Measurements from ENCODE around the gene CPNE7.
"Not testable (repeated sequence)": the region's sequence is repeated elsewhere in the genome, so short reads cannot be mapped to it uniquely, and the experiment has no call there.

Gene CPNE7

DNA sequence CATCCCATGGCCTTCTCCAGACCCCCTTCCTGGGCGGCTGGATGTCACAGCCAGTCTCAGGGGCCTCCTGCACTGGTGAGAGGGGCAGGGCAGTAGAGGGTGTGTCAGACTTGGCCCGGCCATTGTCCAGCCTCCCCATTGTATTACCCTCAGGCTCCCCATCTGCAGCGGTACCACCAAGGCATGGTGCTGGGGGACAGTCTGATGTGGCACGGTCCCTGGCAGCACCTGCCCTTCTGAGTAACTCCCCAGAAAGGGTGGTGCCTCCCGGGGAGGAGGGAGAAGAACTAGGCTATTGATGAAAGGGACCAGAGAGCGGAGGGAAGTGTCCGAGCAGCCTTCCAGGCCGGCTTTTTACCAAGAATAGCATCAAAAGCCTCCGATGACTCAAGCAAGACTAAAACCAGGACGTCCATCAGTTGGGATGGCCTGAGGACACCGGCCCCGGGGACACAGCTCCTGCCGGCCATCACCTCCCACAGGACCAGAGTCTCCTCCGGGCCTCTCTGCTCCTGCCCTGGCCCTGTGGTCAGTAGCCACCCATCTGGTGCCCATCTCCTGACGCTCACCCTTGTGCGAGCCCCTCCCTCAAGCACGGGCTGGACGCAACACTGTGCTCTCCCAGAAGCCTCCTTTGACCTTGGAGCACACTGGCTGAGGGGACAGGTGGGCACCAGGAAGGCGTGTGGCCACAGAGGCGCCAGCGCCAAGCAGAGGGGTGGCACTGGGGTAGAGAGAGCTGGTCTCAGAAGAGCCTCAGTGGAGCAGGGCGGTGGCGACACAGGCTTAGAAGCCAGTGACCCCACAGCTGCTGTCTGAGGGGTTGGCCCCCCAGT, 5.8 kb upstream of the CPNE7 start:
- no peak for DNase-seq

DNA sequence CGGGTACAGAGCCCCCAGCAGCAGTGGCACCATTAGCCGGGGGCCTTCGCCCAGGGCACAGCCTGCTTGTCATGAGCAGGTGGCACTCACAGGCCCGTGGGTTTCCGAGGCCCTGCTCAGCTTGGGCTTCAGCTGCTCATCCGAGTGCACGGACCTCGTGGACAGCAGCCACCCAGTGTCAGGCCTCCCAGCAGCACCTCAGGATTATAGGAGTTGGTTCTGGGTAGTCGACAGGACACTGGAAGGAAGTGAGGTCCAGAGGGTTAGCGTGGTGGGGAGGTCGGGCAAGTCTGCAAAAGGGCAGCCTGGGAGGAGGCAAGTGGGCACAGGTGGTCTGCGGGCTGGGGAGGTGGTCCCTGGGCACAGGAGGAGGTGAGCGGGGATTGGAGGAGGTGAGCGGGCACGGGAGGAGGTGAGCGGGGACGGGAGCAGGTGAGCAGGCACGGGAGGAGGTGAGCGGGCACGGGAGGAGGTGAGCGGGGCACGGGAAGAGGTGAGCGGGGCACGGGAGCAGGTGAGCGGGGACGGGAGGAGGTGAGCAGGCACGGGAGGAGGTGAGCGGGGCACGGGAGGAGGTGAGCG, 5.1 kb upstream of the CPNE7 start:
- DNase-seq: no peak

DNA sequence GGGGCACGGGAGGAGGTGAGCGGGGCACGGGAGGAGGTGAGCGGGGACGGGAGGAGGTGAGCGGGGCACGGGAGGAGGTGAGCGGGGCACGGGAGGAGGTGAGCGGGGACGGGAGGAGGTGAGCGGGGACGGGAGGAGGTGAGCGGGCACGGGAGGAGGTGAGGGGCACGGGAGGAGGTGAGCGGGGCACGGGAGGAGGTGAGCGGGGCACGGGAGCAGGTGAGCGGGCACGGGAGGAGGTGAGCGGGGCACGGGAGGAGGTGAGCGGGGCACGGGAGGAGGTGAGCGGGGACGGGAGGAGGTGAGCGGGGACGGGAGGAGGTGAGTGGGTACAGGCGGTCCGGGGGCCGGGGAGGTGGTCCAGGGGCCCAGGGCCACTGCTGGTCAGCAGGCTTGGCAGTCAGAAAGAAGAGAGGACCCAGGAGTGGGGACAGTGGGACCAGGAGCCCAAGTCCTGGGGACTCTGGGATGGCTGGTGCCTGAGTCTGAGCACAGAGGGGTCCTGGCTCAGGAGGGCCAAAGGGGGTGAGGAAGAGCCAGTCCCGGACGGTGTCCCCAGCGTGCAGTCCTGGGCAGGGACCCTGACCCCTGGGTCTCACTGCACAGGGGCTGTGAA, 4.5 kb upstream of the CPNE7 start:
- DNase-seq: not testable (repeated sequence)

DNA sequence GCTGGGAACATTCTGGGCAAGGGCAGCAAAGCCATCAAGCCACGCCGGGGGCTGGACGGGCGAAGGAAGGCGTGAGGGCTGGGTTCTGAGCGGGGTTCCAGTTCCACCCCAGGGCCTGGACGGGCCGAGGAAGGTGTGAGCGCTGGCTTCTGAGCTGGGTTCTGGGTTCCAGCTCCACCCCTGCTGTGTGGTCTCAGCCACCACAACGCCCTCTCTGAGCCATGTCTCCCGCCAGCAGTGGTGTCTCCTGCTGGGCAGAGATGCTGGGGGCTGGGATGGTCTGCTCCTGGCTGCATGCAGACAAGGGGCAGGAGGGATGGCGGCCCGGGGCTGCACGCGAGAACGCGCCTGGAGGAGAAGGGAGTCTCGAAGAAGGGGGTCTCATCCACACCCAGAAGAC, 3.9 kb upstream of the CPNE7 start:
- DNase-seq: no peak

DNA sequence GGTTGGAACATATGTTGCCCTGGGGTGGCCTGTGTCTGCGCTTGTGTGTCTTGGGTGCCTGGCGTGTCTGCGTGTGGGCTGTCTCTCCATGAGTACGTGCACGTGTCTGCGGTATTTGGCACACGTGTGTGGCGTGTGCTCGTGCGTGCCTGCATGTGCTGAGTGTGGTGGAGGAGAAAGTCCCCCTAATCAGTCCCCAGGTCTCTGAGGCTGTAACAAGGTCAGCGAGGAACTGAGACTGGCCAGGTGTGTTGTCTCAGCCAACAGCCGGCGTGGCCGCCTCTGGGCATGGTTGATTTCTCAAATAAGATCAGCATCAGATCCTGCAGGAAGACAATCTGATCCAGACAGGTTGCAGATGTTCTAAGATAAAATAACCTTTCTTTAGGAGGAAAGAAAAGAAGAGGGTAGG, 3.5 kb upstream of the CPNE7 start:
- no peak for DNase-seq

- no peak for DNase-seq
Measured at GRCh38 chr16:89572485-89573205, 2.9 kb upstream of the CPNE7 start.

- DNase-seq: no peak
Measured at GRCh38 chr16:89573826-89574680, 1.5 kb upstream of the CPNE7 start.

DNA sequence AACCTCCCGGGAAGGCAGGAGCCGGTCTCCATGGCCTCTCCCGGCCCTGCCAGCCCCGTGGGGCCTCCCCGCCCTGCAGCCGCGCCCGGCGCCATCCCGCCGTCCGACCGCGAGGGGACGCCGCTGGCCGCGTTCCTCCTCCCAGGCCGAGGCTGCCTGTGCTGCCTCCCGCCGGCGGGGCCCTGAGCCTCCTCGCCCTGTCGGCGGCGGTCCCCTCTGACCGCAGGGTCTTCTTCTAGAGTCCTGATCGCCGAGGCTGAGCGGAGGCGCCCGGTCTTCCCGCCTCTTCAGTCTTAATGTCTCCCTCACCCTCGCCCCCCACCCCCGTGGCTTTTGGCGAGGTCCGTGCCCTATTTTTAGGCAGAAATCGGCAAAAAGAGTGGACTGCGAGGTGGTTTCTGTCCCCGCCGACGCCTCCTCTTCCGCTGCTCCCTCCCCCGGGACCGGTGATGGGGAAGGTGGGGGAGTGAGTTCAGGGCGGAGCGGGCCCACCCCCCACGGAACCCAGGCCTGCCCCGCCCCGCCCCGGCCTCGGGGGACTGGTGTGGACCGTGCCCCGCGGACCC, 794 bp upstream of the CPNE7 start:
- DNase-seq: no peak

GRCh38 chr16:89576153-89577054, 846 bp downstream of the CPNE7 start:
- no peak for DNase-seq

DNA sequence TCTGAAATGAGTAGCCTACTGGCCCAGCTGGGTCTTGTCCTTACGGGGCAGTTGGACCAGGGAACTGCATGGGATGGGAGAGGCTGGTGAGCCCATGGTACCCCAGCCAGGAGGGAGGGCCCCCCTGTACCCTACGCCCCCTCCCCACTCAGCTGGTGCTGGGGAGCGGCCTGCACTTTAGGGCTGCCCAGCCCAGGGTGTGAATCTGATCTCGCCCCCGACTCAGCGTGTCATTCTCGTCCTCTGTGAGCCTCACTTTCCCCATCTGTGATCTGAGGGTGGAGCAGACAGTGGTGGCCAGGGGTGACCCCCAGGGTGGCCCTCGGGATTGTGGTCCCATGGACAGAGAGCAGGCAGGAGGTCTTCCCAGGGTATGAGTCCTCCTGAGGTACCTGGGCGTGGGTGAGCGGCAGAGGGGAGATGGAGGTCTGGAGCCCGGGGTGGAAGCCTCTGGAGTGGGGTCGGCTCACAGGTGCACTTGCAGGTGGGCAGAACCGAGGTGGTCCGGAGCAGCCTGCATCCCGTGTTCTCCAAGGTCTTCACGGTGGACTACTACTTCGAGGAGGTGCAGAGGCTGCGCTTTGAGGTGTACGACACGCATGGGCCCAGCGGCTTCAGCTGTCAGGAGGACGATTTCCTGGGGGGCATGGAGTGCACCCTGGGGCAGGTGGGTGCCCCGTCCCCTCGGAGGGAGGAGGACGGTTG, 1.6 kb downstream of the CPNE7 start:
- DNase-seq: no peak

- DNase-seq: no peak
Measured at GRCh38 chr16:89579351-89579750, 3.8 kb downstream of the CPNE7 start.

DNA sequence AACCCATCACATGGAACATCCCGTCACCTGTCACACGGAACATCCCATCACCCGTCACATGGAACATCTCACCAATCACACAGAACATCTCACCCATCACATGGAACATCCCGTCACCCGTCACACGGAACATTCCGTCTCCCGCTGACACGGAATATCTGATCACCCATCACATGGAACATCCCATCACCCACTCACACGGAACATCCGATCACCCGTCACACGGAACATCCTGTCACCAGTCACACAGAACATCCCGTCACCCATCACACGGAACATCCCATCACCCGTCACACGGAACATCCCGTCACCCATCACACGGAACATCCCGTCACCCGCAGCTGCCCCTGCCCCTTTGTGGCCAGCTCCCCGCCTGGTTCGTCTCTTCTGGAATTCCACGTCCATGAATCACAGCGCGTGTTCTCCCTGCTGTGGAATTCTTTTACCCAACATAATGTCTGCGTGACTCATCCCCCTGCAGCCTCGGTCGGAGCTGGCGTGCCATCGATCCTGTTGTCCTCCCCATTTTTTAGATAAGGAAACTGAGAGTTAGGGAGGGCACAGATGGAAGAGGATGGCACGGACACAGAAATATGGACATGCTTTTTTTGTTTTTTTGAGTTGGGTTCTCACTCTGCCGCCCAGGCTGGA, 5.6 kb downstream of the CPNE7 start:
- DNase-seq: no peak

DNA sequence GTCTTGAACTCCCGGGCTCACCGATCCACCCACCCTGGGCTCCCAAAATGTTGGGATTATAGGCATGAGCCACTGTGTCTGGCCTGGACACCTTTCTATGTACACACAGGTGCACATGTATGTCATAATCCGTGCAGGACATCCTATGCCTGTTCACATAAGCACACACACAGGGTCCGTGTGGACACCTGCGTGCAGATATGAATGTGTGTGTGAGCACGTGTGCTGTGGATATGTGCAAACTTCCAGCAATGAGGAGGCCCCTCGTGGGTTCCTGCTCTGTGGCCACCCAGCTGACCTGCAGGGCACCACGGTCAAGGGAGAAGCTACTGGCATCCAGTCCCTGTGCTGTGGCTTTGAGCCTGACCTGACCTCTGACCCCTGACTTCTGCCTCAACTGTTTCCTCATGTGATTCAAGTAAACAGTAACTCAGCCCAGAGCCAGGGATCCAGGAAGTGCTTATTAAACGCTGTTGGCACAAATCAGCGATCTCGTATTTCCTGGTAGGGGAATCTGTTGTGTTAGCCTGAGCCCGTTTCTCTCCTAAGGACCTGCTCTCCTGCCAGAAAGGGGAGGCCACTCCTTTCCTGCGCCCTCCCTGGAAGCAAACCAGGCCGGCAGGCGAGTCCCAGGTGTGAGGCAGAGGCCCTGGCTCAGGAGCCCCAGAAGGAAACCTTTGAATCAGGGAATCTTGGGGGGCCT, 6.5 kb downstream of the CPNE7 start:
- DNase-seq: no peak

DNA sequence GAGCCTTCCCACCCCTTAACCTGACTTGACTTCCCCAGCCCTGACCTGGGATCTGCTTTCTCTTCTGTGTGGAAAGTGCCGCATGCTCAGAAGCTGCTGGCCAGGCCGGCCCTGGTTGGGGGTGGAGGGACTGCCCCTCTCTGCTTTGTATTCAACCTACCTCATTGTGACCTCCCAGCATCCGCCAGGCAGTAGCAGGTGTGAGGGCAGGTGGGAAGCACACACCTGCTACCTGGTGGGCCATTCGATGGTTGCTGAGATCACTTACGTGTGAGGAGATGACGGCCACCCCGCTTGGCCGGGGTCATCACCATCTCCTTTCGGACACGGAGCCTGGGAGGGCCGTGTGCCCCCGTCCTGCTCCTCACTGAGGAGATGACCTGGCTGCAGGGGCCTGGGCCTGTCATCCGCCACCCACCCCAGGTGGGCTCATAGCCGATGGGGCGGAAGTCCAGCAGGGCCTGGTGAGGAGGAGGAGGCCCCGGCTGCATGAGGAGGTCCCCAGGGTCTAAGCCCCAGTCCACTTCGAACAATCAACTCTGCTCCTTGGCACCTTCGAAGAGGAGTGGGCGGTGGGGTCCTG, 7.1 kb downstream of the CPNE7 start:
- no peak for DNase-seq

DNA sequence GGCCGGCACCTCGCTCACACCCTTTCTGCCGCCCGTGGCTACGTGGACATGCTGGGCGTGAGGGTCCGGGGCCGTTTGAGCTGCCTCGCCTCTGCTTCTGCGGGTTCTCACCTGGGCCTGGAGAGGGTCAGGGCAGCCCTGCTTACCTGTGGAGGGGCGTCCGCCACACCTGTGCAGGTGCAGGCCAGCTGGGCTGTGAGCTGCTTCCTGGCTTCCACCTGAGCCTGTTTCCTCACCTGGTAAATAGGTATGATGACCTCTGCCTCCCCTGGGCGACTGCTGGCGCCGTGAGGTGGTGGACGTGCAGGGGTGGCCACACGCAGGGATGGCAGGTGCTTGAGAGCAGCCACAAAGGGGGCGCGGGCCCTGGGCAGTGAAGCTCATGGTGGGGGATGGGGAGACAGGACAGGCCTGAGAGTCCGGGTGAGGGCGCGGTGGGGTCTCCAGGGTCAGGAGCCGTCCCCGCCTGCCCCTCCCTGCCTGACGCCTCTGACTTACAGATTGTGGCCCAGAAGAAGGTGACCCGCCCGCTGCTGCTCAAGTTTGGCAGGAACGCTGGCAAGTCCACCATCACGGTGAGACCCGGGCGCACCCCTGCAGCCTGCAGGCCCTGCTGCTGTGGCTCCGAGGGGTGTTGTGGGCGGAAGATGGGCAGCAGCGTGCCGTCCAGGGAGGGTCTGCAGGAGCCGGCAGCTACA, 7.8 kb downstream of the CPNE7 start:
- no peak for DNase-seq

DNA sequence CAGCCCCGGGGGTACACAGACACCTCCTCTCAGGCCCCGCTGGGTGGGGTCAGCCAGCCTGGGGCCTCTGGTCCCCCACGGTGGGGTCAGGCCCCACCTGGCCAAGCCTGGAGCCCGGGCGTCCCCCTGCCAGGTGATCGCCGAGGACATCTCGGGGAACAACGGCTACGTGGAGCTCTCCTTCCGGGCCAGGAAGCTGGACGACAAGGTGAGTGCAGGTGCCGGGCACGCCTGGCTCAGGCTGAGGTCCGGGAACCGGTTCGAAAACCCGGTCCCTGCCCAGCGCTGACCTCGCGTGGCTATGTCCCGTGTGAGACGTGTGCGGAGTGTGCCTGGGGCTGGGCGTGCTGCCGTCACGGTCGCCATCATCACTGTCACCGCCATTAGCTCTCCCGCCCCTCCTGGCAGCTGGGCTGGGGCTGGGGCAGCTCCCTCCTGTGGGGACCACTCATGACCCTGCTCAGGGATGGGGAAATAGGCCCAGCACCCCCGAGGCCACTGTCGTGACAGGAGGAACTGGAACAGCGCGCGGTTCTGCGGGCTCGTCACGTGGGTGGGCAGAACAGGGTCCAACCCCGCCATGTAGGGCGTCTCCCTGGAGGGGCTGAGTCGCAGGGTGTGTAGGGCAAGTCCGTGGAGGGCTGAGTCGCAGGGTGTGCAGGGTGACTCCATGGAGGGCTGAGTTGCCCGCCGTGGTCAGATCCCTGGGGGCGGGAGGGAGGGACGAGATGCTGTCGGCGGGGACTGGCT, 8.5 kb downstream of the CPNE7 start:
- DNase-seq: no peak

- DNase-seq: no peak
Measured at GRCh38 chr16:89584768-89585549, 9.4 kb downstream of the CPNE7 start.
